ENCODE measurements around the gene UQCRH.
A peak's percentile ranks its signal among the peaks of the same experiment; 100 is the strongest.
"Not testable (repeated sequence)": the region's sequence is repeated elsewhere in the genome, so short reads cannot be mapped to it uniquely, and the experiment has no call there.

Gene UQCRH

GRCh38 chr1:46333300-46334029 lies 30.0 kb downstream of the UQCRH start:
- DNase-seq (ENCODE audit: low read depth, low spot score): no peak

GRCh38 chr1:46334030-46334384 lies 30.5 kb downstream of the UQCRH start:
- no peak for DNase-seq (ENCODE audit: low read depth, low spot score)

GRCh38 chr1:46335081-46335480 lies 31.6 kb downstream of the UQCRH start:
- DNase-seq (ENCODE audit: low read depth, low spot score): no peak

- DNase-seq (ENCODE audit: low read depth, low spot score): not testable (repeated sequence)
Measured at GRCh38 chr1:46337409-46337808, 33.9 kb downstream of the UQCRH start.

GRCh38 chr1:46340404-46341221 lies 37.1 kb downstream of the UQCRH start, which contains the start of gene NSUN4:
NSUN4 (plus strand) TSS chr1:46340807; CDS start chr1:46340827, 20 bp downstream.
- peak; percentile 71 for DNase-seq (ENCODE audit: low read depth, low spot score)

- no peak for DNase-seq (ENCODE audit: low read depth, low spot score)
Measured at GRCh38 chr1:46341222-46342083, 38.0 kb downstream of the UQCRH start.

- DNase-seq (ENCODE audit: low read depth, low spot score): no peak
Measured at GRCh38 chr1:46342084-46342656, 38.7 kb downstream of the UQCRH start.

GRCh38 chr1:46342677-46343350 lies 39.3 kb downstream of the UQCRH start:
- DNase-seq (ENCODE audit: low read depth, low spot score): no peak

- no peak for DNase-seq (ENCODE audit: low read depth, low spot score)
Measured at GRCh38 chr1:46343351-46343695, 39.8 kb downstream of the UQCRH start.

- DNase-seq (ENCODE audit: low read depth, low spot score): no peak
Measured at GRCh38 chr1:46343705-46344104, 40.2 kb downstream of the UQCRH start.

- DNase-seq (ENCODE audit: low read depth, low spot score): no peak
Measured at GRCh38 chr1:46344481-46344880, 41.0 kb downstream of the UQCRH start.

GRCh38 chr1:46345281-46345680 lies 41.8 kb downstream of the UQCRH start:
- no peak for DNase-seq (ENCODE audit: low read depth, low spot score)

GRCh38 chr1:46352363-46352762 lies 48.9 kb downstream of the UQCRH start:
- DNase-seq (ENCODE audit: low read depth, low spot score): no peak

- DNase-seq (ENCODE audit: low read depth, low spot score): not testable (repeated sequence)
Measured at GRCh38 chr1:46355920-46356319, 52.4 kb downstream of the UQCRH start.

- DNase-seq (ENCODE audit: low read depth, low spot score): no peak
Measured at GRCh38 chr1:46362158-46362557, 58.7 kb downstream of the UQCRH start.

- DNase-seq (ENCODE audit: low read depth, low spot score): no peak
Measured at GRCh38 chr1:46363121-46363520, 59.6 kb downstream of the UQCRH start.

- DNase-seq (ENCODE audit: low read depth, low spot score): no peak
Measured at GRCh38 chr1:46364612-46365011, 61.1 kb downstream of the UQCRH start.

GRCh38 chr1:46365796-46366195 lies 62.3 kb downstream of the UQCRH start:
- DNase-seq (ENCODE audit: low read depth, low spot score): not testable (repeated sequence)
